HepG2 (cell line): ENCODE results near the gene CBLC. TPM values are rescaled to one million over a fixed set of nuclear protein-coding genes. Genes with fewer than 3 reads are reported as not detected.

Experiments used
- BCL3 ChIP-seq: sonication (generic); formaldehyde crosslinking; IDR thresholded peaks from 2 replicates; pipeline ENCODE4 v1.5.1; 2020; ENCODE audit warnings: mild to moderate bottlenecking, missing genetic modification reagents, moderate library complexity
- CREBL2 ChIP-seq: sonication (generic); formaldehyde crosslinking; IDR thresholded peaks from 2 replicates; pipeline ENCODE4 v1.8.1; 2023; ENCODE audit warnings: missing genetic modification reagents, mild to moderate bottlenecking, borderline replicate concordance
- DPF2 ChIP-seq: sonication (generic); formaldehyde crosslinking; IDR thresholded peaks from 2 replicates; pipeline ENCODE4 v1.4.0; 2020; ENCODE audit warnings: mild to moderate bottlenecking, low read depth, missing genetic modification reagents, borderline replicate concordance
- DZIP1 ChIP-seq: sonication (generic); formaldehyde crosslinking; IDR thresholded peaks from 2 replicates; pipeline ENCODE4 v1.5.0; 2020; ENCODE audit warnings: mild to moderate bottlenecking, missing genetic modification reagents
- HDAC1 ChIP-seq: sonication (generic); formaldehyde crosslinking; IDR thresholded peaks from 2 replicates; pipeline ENCODE4 v1.5.1; 2020; ENCODE audit warnings: mild to moderate bottlenecking, missing genetic modification reagents
- HNRNPL ChIP-seq: fragments of 200-400 bp; formaldehyde crosslinking; IDR thresholded peaks from 2 replicates; pipeline ENCODE4 v1.6.1; 2017; ENCODE audit warnings: mild to moderate bottlenecking, low read depth, low read length
- MAFG ChIP-seq: sonication (generic); formaldehyde crosslinking; IDR thresholded peaks from 2 replicates; pipeline ENCODE4 v1.5.1; 2020; ENCODE audit warnings: mild to moderate bottlenecking, missing genetic modification reagents
- MIXL1 ChIP-seq: IDR thresholded peaks from 2 replicates; pipeline ENCODE4 v1.6.1; 2016
- SNAPC2 ChIP-seq: sonication (generic); formaldehyde crosslinking; IDR thresholded peaks from 2 replicates; pipeline ENCODE4 v1.8.1; 2022; ENCODE audit warnings: mild to moderate bottlenecking, missing genetic modification reagents
- TBP ChIP-seq: sonication (generic); formaldehyde crosslinking; IDR thresholded peaks from 2 replicates; pipeline ENCODE4 v1.5.0; 2020; ENCODE audit warnings: missing genetic modification reagents
- ZNF180 ChIP-seq: sonication (generic); formaldehyde crosslinking; IDR thresholded peaks from 2 replicates; pipeline ENCODE4 v1.4.0; 2020; ENCODE audit warnings: low read depth, missing genetic modification reagents, borderline replicate concordance
- ZNF224 ChIP-seq: sonication (generic); formaldehyde crosslinking; IDR thresholded peaks from 2 replicates; pipeline ENCODE4 v1.5.0; 2020; ENCODE audit warnings: mild to moderate bottlenecking, missing genetic modification reagents
- ZNF260 ChIP-seq: sonication (generic); formaldehyde crosslinking; IDR thresholded peaks from 2 replicates; pipeline ENCODE4 v1.4.0; 2020; ENCODE audit warnings: missing genetic modification reagents, low read depth, mild to moderate bottlenecking, borderline replicate concordance
- ZNF326 ChIP-seq: sonication (generic); formaldehyde crosslinking; IDR thresholded peaks from 2 replicates; pipeline ENCODE4 v1.4.0; 2020; ENCODE audit warnings: missing genetic modification reagents, borderline replicate concordance
- ZNF772 ChIP-seq: sonication (generic); formaldehyde crosslinking; IDR thresholded peaks from 2 replicates; pipeline ENCODE4 v1.5.0; 2020; ENCODE audit warnings: mild to moderate bottlenecking, missing genetic modification reagents
- ZSCAN30 ChIP-seq: sonication (generic); formaldehyde crosslinking; IDR thresholded peaks from 2 replicates; pipeline ENCODE4 v1.5.0; 2020; ENCODE audit warnings: mild to moderate bottlenecking, missing genetic modification reagents
- polyA plus RNA-seq, 8 experiments: library from polyadenylated mRNA; depleted of rRNA in 3 of 8; stranded (reverse) in 7 of 8; unstranded in 1 of 8; fragments of >200 nt; fragmentation: Illumina TruSeq in 4 of 8; extraction: Trizol in 4 of 8; gene quantifications; 2 replicates each; pipeline versions ENCODE4 v1.2.1 to v1.2.3, GENCODE V29; 2011 to 2016; ENCODE audit warnings: low read depth in 4 of 8, missing spikeins in 1 of 8, mixed read lengths in 1 of 8; ENCODE audit not compliant: insufficient read depth in 1 of 8
- total RNA-seq, 5 experiments: library from RNA; depleted of rRNA; stranded (reverse); fragments of >200 nt; fragmentation: Illumina TruSeq; extraction: Trizol; gene quantifications; 2 replicates each; pipeline ENCODE4 v1.2.3, GENCODE V29; 2016; ENCODE audit warnings: low read depth in 1 of 5
- TF ChIP-seq, protein P1 (sequence below): sonication (generic); formaldehyde crosslinking; IDR thresholded peaks from 2 replicates; pipeline ENCODE4 v1.9.0; 2022; ENCODE audit warnings: low read depth, missing genetic modification reagents
- TF ChIP-seq, protein P2 (sequence below): sonication (generic); formaldehyde crosslinking; IDR thresholded peaks from 2 replicates; pipeline ENCODE4 v1.4.0; 2020; ENCODE audit warnings: mild to moderate bottlenecking, missing genetic modification reagents, borderline replicate concordance

CBLC gene
- total and polyA plus RNA-seq, 2 of the 13 experiments (the other 11 are each of a cell fraction or from before 2014, with no cell fraction given), result 1.8 to 2.6 TPM

DNA sequence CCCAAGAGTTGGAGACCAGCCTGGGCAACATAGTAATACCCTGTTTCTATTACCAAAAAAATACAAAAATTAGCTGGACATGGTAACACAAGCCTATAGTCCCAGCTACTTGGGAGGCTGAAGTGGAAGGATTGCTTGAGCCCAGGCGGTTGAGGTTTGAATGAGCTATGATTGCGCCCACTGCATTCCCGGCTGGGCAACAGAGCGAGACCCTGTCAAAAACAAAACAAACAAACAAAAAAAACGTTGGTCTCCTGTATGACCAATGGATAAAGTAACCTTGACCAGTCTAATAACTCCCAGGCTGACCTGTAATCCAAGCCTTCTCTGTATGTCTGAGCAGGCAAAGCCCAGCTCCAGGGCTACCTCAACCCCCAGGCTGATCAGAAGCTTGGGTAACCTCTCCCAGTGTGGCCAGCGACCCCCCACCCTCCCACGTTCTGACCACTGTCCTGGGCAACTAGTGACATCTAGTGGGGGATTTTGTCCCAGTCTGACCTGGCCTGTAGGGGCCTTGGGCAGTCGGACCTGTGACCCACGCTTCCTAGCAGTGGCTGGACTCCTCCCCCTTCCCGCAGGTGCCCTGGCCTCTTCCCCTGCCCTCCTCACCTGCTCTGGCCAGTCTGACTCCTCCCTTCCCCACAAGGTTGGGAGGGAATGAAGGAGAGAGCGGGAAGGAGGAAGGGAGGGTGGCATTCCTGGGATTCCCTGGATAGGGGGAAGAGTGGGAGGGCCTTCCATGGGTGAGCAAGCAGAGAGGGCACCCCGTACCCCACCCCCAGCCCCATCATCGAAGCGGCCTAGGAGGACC, 30.2 kb downstream of the CBLC start (continued):
- TF ChIP-seq CREBL2 (CRISPR knock-in tag) (no peak), ZNF180 (CRISPR knock-in tag) (no peak), ZSCAN30 (CRISPR knock-in tag) (no peak), ZNF260 (CRISPR knock-in tag) (no peak), MAFG (CRISPR knock-in tag) (no peak), DPF2 (0 out of 2 replicates have a peak, but pooled peaks have one; percentile 19), BCL3 (CRISPR knock-in tag) (no peak), ZNF224 (CRISPR knock-in tag) (no peak), SNAPC2 (CRISPR knock-in tag) (peak; percentile 47; the same call in 1 of the 2 replicates), HNRNPL (no peak), MIXL1 (0 out of 2 replicates have a peak, but pooled peaks have one; percentile 14), ZNF326 (CRISPR knock-in tag) (no peak), HDAC1 (peak; percentile 69), ZNF772 (CRISPR knock-in tag) (no peak), TBP (CRISPR knock-in tag) (no peak), DZIP1 (CRISPR knock-in tag) (no peak)
- TF ChIP-seq, protein P1, sequence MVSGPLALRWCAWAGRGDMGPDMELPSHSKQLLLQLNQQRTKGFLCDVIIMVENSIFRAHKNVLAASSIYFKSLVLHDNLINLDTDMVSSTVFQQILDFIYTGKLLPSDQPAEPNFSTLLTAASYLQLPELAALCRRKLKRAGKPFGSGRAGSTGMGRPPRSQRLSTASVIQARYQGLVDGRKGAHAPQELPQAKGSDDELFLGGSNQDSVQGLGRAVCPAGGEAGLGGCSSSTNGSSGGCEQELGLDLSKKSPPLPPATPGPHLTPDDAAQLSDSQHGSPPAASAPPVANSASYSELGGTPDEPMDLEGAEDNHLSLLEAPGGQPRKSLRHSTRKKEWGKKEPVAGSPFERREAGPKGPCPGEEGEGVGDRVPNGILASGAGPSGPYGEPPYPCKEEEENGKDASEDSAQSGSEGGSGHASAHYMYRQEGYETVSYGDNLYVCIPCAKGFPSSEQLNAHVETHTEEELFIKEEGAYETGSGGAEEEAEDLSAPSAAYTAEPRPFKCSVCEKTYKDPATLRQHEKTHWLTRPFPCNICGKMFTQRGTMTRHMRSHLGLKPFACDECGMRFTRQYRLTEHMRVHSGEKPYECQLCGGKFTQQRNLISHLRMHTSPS (CRISPR knock-in tag), result 0 out of 2 replicates have a peak, but pooled peaks have one; percentile 53
- TF ChIP-seq, protein P2, sequence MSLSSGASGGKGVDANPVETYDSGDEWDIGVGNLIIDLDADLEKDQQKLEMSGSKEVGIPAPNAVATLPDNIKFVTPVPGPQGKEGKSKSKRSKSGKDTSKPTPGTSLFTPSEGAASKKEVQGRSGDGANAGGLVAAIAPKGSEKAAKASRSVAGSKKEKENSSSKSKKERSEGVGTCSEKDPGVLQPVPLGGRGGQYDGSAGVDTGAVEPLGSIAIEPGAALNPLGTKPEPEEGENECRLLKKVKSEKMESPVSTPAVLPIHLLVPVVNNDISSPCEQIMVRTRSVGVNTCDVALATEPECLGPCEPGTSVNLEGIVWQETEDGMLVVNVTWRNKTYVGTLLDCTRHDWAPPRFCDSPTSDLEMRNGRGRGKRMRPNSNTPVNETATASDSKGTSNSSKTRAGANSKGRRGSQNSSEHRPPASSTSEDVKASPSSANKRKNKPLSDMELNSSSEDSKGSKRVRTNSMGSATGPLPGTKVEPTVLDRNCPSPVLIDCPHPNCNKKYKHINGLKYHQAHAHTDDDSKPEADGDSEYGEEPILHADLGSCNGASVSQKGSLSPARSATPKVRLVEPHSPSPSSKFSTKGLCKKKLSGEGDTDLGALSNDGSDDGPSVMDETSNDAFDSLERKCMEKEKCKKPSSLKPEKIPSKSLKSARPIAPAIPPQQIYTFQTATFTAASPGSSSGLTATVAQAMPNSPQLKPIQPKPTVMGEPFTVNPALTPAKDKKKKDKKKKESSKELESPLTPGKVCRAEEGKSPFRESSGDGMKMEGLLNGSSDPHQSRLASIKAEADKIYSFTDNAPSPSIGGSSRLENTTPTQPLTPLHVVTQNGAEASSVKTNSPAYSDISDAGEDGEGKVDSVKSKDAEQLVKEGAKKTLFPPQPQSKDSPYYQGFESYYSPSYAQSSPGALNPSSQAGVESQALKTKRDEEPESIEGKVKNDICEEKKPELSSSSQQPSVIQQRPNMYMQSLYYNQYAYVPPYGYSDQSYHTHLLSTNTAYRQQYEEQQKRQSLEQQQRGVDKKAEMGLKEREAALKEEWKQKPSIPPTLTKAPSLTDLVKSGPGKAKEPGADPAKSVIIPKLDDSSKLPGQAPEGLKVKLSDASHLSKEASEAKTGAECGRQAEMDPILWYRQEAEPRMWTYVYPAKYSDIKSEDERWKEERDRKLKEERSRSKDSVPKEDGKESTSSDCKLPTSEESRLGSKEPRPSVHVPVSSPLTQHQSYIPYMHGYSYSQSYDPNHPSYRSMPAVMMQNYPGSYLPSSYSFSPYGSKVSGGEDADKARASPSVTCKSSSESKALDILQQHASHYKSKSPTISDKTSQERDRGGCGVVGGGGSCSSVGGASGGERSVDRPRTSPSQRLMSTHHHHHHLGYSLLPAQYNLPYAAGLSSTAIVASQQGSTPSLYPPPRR (CRISPR knock-in tag), result no peak
